ENCODE data around the gene TMEM86A.

DNA sequence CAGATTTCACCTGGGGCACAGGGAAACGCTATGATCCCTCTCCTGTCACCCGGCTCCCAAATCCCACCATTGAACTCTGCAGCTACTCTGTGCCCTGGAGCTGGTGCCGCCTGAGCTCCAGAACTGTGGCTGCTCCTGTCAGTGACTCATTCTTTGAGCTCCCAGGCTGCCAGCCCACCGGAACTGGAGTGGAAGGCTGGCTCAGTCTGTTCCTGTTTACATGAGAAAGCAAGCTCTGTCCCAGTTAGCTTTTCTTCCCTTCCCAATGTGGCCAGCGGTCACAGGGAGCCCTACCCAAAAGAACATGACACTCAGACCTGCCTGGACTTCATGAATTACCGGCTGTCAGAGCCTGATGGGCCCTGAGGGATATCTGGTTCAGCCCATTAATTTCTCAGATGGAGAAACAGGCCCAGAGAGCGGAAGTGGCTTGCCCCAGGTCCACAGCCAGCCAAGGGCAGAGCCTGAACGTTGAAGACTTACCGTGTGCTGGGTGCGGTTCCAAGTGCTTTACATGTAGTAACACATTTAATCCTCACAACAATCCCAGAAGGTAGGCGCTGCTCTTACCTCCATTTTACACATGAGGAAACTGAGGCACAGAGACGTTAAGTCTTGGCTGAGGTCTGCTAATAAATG lies 51.2 kb downstream of the TMEM86A start:
- TF ChIP-seq POLR2A (IDR thresholded peaks at IDR 0.05) = no peak
- TF ChIP-seq, protein P1, sequence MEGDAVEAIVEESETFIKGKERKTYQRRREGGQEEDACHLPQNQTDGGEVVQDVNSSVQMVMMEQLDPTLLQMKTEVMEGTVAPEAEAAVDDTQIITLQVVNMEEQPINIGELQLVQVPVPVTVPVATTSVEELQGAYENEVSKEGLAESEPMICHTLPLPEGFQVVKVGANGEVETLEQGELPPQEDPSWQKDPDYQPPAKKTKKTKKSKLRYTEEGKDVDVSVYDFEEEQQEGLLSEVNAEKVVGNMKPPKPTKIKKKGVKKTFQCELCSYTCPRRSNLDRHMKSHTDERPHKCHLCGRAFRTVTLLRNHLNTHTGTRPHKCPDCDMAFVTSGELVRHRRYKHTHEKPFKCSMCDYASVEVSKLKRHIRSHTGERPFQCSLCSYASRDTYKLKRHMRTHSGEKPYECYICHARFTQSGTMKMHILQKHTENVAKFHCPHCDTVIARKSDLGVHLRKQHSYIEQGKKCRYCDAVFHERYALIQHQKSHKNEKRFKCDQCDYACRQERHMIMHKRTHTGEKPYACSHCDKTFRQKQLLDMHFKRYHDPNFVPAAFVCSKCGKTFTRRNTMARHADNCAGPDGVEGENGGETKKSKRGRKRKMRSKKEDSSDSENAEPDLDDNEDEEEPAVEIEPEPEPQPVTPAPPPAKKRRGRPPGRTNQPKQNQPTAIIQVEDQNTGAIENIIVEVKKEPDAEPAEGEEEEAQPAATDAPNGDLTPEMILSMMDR (IDR thresholded peaks at IDR 0.05) = no peak

Measured in body of pancreas (tissue), 4 donors.